Measurements from ENCODE around the gene SLC16A9.
"Not testable (repeated sequence)": the region's sequence is repeated elsewhere in the genome, so short reads cannot be mapped to it uniquely, and the experiment has no call there.

SLC16A9 gene

DNA sequence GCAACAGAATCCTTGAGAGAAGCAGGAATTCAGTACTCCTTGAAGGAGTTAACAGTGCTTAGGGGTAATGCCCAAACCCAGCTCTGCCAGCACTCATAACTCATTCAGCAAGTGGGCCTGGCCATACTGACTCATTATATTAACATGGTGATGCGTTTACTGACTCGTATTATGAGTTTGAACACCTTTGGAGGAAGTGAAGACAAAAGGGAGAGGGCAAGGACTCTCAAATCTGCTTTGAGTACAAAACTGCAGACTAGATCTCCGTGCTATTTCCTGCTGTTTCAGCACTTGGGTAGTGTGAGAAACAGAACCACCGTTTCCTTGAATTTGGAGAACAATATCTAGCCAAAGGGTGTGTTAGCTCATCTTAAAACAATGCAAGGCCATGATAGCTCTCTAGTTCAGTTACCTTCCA is 30.8 kb downstream of the SLC16A9 start:
- no peaks in the 10 kb centered on the region for H3K9me3 ChIP-seq
- no peak overlapping the region for H3K9ac ChIP-seq
- H3K4me3 ChIP-seq, result no peak overlapping the region
- H3K36me3 ChIP-seq, result no peaks in the 10 kb centered on the region
- no peaks in the 10 kb centered on the region for H4K20me1 ChIP-seq
- no peak overlapping the region for H3K4me2 ChIP-seq
- peaks cover 9% of the 10 kb centered on the region; the same call in 1 of the 2 replicates for H3K4me1 ChIP-seq
- no peaks in the 10 kb centered on the region for H3K27me3 ChIP-seq
- H3K27ac ChIP-seq, result no peak overlapping the region
- TF ChIP-seq Cebpa-rat (IDR thresholded peaks at IDR 0.05), result no peak

DNA sequence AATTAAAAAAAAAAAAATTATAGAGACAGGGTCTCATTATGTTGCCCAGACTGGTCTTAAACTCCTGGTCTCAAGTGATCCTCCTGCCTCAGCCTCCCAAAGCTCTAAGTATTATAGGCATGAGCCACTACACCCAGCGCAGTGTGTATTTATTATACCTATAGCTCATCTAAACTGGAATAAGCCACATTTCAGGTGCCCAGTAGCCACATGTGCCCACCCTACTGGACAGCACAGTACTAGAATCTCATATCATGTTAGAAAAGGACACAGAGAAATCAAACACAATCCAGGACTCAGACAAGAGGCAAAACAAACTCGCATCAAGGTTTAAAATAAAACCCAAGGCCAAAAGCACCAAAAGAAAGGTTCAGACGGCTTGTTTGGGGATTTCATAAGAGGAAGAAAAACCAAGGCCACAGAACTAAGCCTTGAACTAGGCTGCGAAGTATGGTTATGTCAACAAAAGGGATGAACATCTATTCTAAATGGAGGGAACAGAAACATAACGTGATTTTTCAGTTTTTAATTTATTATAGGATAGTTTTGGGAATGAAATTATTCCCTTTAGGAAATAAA is 32.3 kb downstream of the SLC16A9 start:
- no peak overlapping the region for H3K27ac ChIP-seq
- H3K4me2 ChIP-seq, result no peak overlapping the region
- peaks cover 25% of the 10 kb centered on the region for H3K4me1 ChIP-seq
- H3K27me3 ChIP-seq, result no peaks in the 10 kb centered on the region
- no peaks in the 10 kb centered on the region for H4K20me1 ChIP-seq
- H3K36me3 ChIP-seq, result no peaks in the 10 kb centered on the region
- TF ChIP-seq Cebpa-rat (IDR thresholded peaks at IDR 0.05), result no peak
- H3K9ac ChIP-seq, result no peak overlapping the region
- H3K9me3 ChIP-seq, result no peaks in the 10 kb centered on the region
- no peak overlapping the region for H3K4me3 ChIP-seq

DNA sequence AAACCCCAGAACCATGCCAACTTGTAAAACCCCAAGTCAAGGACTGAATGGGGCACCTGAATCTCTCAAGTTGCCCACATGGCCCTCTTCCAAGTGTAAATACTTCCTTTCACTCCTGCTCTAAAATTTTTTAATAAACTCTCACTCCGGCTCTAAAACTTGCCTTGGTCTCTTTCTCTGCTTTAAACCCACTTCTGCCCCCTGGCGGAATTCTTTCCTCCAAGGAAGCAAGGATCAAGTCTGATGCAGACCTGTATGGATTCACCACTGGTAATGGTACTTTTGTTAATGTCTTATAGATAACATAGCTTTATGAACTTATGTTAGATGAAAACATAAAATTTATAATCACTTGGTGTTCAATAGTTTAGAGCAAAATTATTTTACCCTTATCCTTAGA is 33.8 kb downstream of the SLC16A9 start:
- H3K27me3 ChIP-seq, result no peaks in the 10 kb centered on the region
- no peak for TF ChIP-seq Cebpa-rat (IDR thresholded peaks at IDR 0.05)
- no peaks in the 10 kb centered on the region for H3K36me3 ChIP-seq
- no peak overlapping the region for H3K27ac ChIP-seq
- H3K9ac ChIP-seq, result no peak overlapping the region
- no peaks in the 10 kb centered on the region for H3K9me3 ChIP-seq
- H3K4me3 ChIP-seq, result no peak overlapping the region
- H4K20me1 ChIP-seq, result no peaks in the 10 kb centered on the region
- H3K4me1 ChIP-seq, result peaks cover 40% of the 10 kb centered on the region
- no peak overlapping the region for H3K4me2 ChIP-seq

GRCh38 chr10:59674215-59674836 is 35.3 kb downstream of the SLC16A9 start:
- Histone ChIP-seq H4K20me1 (no peaks in the 10 kb centered on the region), H3K9me3 (no peaks in the 10 kb centered on the region), H3K36me3 (no peaks in the 10 kb centered on the region), H3K9ac (no peak overlapping the region), H3K27me3 (no peaks in the 10 kb centered on the region), H3K4me2 (no peak overlapping the region), H3K4me3 (no peak overlapping the region), H3K4me1 (peaks cover 55% of the 10 kb centered on the region), H3K27ac (no peak overlapping the region)
- TF ChIP-seq Cebpa-rat (IDR thresholded peaks at IDR 0.05), result no peak

DNA sequence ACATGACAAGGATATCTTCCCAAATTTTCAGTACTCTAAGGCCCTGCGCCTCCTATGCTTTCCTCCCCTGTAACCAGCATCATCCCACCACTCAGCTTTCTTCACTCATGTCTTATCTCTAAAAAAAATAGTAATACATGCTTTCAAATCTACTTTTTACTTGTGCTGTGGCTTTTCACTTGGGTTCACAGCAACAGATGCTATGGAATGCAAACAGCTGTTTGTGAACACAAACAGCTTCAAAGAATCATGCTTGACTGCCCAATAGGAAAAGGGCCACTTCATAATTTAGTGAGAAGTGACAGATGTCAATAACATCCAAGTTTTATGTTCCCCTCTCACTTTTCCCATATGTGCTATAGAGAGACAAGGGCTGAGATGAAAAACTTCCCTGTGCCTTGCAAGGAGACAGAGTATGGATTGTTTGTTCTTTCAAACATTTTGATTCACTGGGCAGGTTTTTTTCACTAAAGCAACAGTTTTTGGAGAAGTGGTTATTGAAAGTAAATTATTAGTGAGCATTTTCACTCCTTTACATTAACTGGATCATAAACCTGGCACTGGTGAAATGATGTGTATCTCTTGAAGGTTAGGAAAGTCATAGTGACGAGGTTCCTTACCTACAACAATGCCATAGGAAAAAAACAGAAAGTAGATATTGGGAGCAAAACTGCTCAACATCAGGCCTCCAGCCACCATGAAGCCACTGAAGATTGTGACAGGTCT is 37.3 kb downstream of the SLC16A9 start:
- no peaks in the 10 kb centered on the region for H4K20me1 ChIP-seq
- H3K27me3 ChIP-seq, result no peaks in the 10 kb centered on the region
- H3K4me1 ChIP-seq, result peaks cover 55% of the 10 kb centered on the region
- no peak overlapping the region for H3K9ac ChIP-seq
- H3K36me3 ChIP-seq, result no peaks in the 10 kb centered on the region
- H3K27ac ChIP-seq, result peak overlapping the region; percentile 48
- H3K9me3 ChIP-seq, result no peaks in the 10 kb centered on the region
- peak overlapping the region; percentile 72 for H3K4me2 ChIP-seq
- TF ChIP-seq Cebpa-rat (IDR thresholded peaks at IDR 0.05), result no peak
- no peak overlapping the region for H3K4me3 ChIP-seq

- Histone ChIP-seq H3K9ac (no peak overlapping the region), H3K4me3 (no peak overlapping the region), H3K4me2 (peak overlapping the region; percentile 72; the same call in 1 of the 2 replicates), H3K27ac (no peak overlapping the region), H3K9me3 (peaks cover 11% of the 10 kb centered on the region), H4K20me1 (no peaks in the 10 kb centered on the region), H3K4me1 (peaks cover 55% of the 10 kb centered on the region), H3K27me3 (no peaks in the 10 kb centered on the region), H3K36me3 (no peaks in the 10 kb centered on the region)
- no peak for TF ChIP-seq Cebpa-rat (IDR thresholded peaks at IDR 0.05)
These were observed 39.4 kb downstream of the SLC16A9 start for GRCh38 chr10:59670269-59670668.

- H3K27ac ChIP-seq, result no peak overlapping the region
- peaks cover 11% of the 10 kb centered on the region for H3K9me3 ChIP-seq
- no peaks in the 10 kb centered on the region for H3K36me3 ChIP-seq
- H3K9ac ChIP-seq, result no peak overlapping the region
- no peaks in the 10 kb centered on the region for H3K27me3 ChIP-seq
- no peak overlapping the region for H3K4me2 ChIP-seq
- no peak overlapping the region for H3K4me3 ChIP-seq
- H4K20me1 ChIP-seq, result no peaks in the 10 kb centered on the region
- H3K4me1 ChIP-seq, result peaks cover 38% of the 10 kb centered on the region
- no peak for TF ChIP-seq Cebpa-rat (IDR thresholded peaks at IDR 0.05)
These were observed 41.6 kb downstream of the SLC16A9 start for GRCh38 chr10:59668096-59668495.

DNA sequence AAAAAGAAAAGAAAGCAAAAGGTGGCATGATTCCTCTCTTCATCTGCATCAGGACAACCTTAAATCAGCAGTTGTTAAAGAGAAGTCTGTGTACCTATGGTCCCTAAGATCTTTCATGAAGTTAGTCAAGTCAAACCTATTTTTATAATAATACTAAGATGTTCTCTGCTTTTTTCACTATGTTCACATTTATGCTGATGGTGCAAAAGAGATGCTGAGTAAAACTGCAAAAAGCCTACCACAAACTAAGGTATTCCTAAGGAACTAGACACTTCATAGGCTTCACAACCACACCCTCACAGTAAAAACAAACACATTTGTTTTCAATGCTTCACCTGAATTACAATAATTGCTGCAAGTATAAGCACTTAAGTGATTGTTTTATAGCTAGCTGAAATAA is 43.3 kb downstream of the SLC16A9 start:
- no peak overlapping the region for H3K4me3 ChIP-seq
- TF ChIP-seq Cebpa-rat (IDR thresholded peaks at IDR 0.05), result no peak
- H3K27me3 ChIP-seq, result no peaks in the 10 kb centered on the region
- H3K4me1 ChIP-seq, result peaks cover 20% of the 10 kb centered on the region
- H3K27ac ChIP-seq, result no peak overlapping the region
- no peaks in the 10 kb centered on the region for H3K36me3 ChIP-seq
- H4K20me1 ChIP-seq, result no peaks in the 10 kb centered on the region
- peaks cover 11% of the 10 kb centered on the region for H3K9me3 ChIP-seq
- no peak overlapping the region for H3K9ac ChIP-seq
- no peak overlapping the region for H3K4me2 ChIP-seq

- not testable (repeated sequence) for H3K9ac ChIP-seq, H3K4me2 ChIP-seq, H3K4me1 ChIP-seq, H3K36me3 ChIP-seq, H4K20me1 ChIP-seq, H3K27ac ChIP-seq, H3K4me3 ChIP-seq, H3K27me3 ChIP-seq
- peaks cover 15% of the 10 kb centered on the region for H3K9me3 ChIP-seq
These were observed 46.4 kb downstream of the SLC16A9 start for GRCh38 chr10:59663213-59663612.

GRCh38 chr10:59657724-59658123 is 51.9 kb downstream of the SLC16A9 start:
- H3K4me3 ChIP-seq, result no peak overlapping the region
- no peak overlapping the region for H3K9ac ChIP-seq
- H3K4me1 ChIP-seq, result peaks cover 32% of the 10 kb centered on the region
- TF ChIP-seq Cebpa-rat (IDR thresholded peaks at IDR 0.05), result no peak
- H3K36me3 ChIP-seq, result no peaks in the 10 kb centered on the region
- H3K4me2 ChIP-seq, result no peak overlapping the region
- no peaks in the 10 kb centered on the region for H4K20me1 ChIP-seq
- H3K27ac ChIP-seq, result no peak overlapping the region
- H3K27me3 ChIP-seq, result no peaks in the 10 kb centered on the region
- H3K9me3 ChIP-seq, result peaks cover 3% of the 10 kb centered on the region; the same call in 1 of the 2 replicates

Measured in BLaER1 (cell line).